Measurements from ENCODE around the gene SV2C. TPM values are rescaled to one million over a fixed set of nuclear protein-coding genes. Genes with fewer than 3 reads are reported as not detected.

The SV2C gene
- total and polyA plus RNA-seq, 3 donors from 2014 or later, result 0.24 to 0.87 (median 0.56) TPM

- Histone ChIP-seq H3K27ac (no peak overlapping the region), H3K4me1 (no peaks in the 10 kb centered on the region), H3K27me3 (no peaks in the 10 kb centered on the region), H3K36me3 (ENCODE audit: low read depth, missing control alignments) (no peaks in the 10 kb centered on the region), H3K9me3 (no peaks in the 10 kb centered on the region), H3K4me3 (no peak overlapping the region)
- intact Hi-C loops (cut with DNase I; ENCODE audit: low total_unique reads), result no loop called here
- no peak for TF ChIP-seq POLR2A (IDR thresholded peaks at IDR 0.05)
- no peak for TF ChIP-seq CTCF (IDR thresholded peaks at IDR 0.05)
- no peak for DNase-seq
- 79 to 81% methylated on average over 3 of the region's 3 CpGs for WGBS, 2 donors
Measured at GRCh38 chr5:76137887-76138542, 54.8 kb downstream of the SV2C start.

GRCh38 chr5:76143884-76144283 is 60.7 kb downstream of the SV2C start:
- H3K4me3 ChIP-seq, result no peak overlapping the region
- H3K27ac ChIP-seq, result no peak overlapping the region
- no peaks in the 10 kb centered on the region for H3K36me3 ChIP-seq (ENCODE audit: low read depth, missing control alignments)
- no peaks in the 10 kb centered on the region for H3K27me3 ChIP-seq
- intact Hi-C loops (cut with DNase I; ENCODE audit: low total_unique reads), result no loop called here
- 87 to 89% methylated on average over 3 of the region's 3 CpGs for WGBS, 2 donors
- DNase-seq, result no peak
- H3K4me1 ChIP-seq, result no peaks in the 10 kb centered on the region
- no peak for TF ChIP-seq CTCF (IDR thresholded peaks at IDR 0.05)
- no peak for TF ChIP-seq POLR2A (IDR thresholded peaks at IDR 0.05)
- H3K9me3 ChIP-seq, result no peaks in the 10 kb centered on the region

- no peaks in the 10 kb centered on the region for H3K36me3 ChIP-seq (ENCODE audit: low read depth, missing control alignments)
- H3K4me1 ChIP-seq, result no peaks in the 10 kb centered on the region
- no peaks in the 10 kb centered on the region for H3K27me3 ChIP-seq
- DNase-seq, result no peak
- H3K9me3 ChIP-seq, result no peaks in the 10 kb centered on the region
- no peak overlapping the region for H3K4me3 ChIP-seq
- TF ChIP-seq CTCF (IDR thresholded peaks at IDR 0.05), result no peak
- no peak for TF ChIP-seq POLR2A (IDR thresholded peaks at IDR 0.05)
- H3K27ac ChIP-seq, result no peak overlapping the region
- 90 to 94% methylated on average over 1 of the region's 1 CpG for WGBS, 2 donors
- intact Hi-C loops (cut with DNase I; ENCODE audit: low total_unique reads), result no loop called here
Measured at GRCh38 chr5:76144513-76145274, 61.5 kb downstream of the SV2C start.

- 81 to 84% methylated on average over 5 of the region's 5 CpGs for WGBS, 2 donors
- no peaks in the 10 kb centered on the region for H3K36me3 ChIP-seq (ENCODE audit: low read depth, missing control alignments)
- intact Hi-C loops (cut with DNase I; ENCODE audit: low total_unique reads), result no loop called here
- TF ChIP-seq CTCF (IDR thresholded peaks at IDR 0.05) (no peak), POLR2A (IDR thresholded peaks at IDR 0.05) (no peak)
- H3K27me3 ChIP-seq, result no peaks in the 10 kb centered on the region
- no peaks in the 10 kb centered on the region for H3K9me3 ChIP-seq
- no peak for DNase-seq
- no peak overlapping the region for H3K4me3 ChIP-seq
- H3K4me1 ChIP-seq, result no peaks in the 10 kb centered on the region
- H3K27ac ChIP-seq, result no peak overlapping the region
Measured at GRCh38 chr5:76145945-76146344, 62.8 kb downstream of the SV2C start.

All from testis (tissue), 3 donors.